Measurements from ENCODE around the gene ABCF2. TPM values are rescaled to one million over a fixed set of nuclear protein-coding genes. Genes with fewer than 3 reads are reported as not detected.

ABCF2 gene
- total and polyA plus RNA-seq, 11 donors, result 15.9 to 58.4 (median 33.0) TPM

- peaks cover 0 to 38% (median 21%) of the 10 kb centered on the region in 12 donors for H3K4me1 ChIP-seq
- H3K36me3 ChIP-seq, result peaks cover 0 to 48% (median 38%) of the 10 kb centered on the region in 9 donors
- DNase-seq, result no peak
- peak overlapping the region in 5 of 12 donors; percentile 86 to 90 (median 88) for H3K27ac ChIP-seq
- 77 to 86% (median 81%) methylated on average over 8 to 9 of the region's 9 CpGs for WGBS, 4 donors
- TF ChIP-seq POLR2A (IDR thresholded peaks at IDR 0.05), result no peak
- TF ChIP-seq CTCF (IDR thresholded peaks at IDR 0.05), result no peak
- ATAC-seq, result no peak
- no peaks in the 10 kb centered on the region for H3K9me3 ChIP-seq
- no peaks in the 10 kb centered on the region for H3K27me3 ChIP-seq
- H3K4me3 ChIP-seq, result peak overlapping the region in 9 of 12 donors; percentile 85 to 98 (median 94)
- intact Hi-C loops (cut with DNase I), result loop anchor here in 2 of 10 donors (2.0 to 5.0 kb wide), 2 partner anchors 47 to 62 kb away; partner anchors contain the start of gene ASB10 (in 1 of the 2)
These were observed 6.8 kb upstream of the ABCF2 start for GRCh38 chr7:151233804-151234203.

- DNase-seq (peak in 2 of 5 donors; percentile 43 to 69), ATAC-seq (peak; percentile 28 to 70 (median 54))
- Histone ChIP-seq H3K27ac (peak overlapping the region; percentile 59 to 90 (median 86)), H3K36me3 (peaks cover 0 to 41% (median 32%) of the 10 kb centered on the region in 9 donors), H3K9me3 (no peaks in the 10 kb centered on the region), H3K4me3 (peak overlapping the region; percentile 85 to 98 (median 96)), H3K4me1 (peaks cover 0 to 38% (median 22%) of the 10 kb centered on the region in 12 donors), H3K27me3 (no peaks in the 10 kb centered on the region)
- no peak for TF ChIP-seq POLR2A (IDR thresholded peaks at IDR 0.05)
- TF ChIP-seq CTCF (IDR thresholded peaks at IDR 0.05), result no peak
- intact Hi-C loops (cut with DNase I), result loop anchor here in 2 of 10 donors (2.0 to 5.0 kb wide), 2 partner anchors 46 to 61 kb away; partner anchors contain the start of gene ASB10 (in 1 of the 2)
- WGBS, 4 donors, result 5 to 23% (median 9%) methylated on average over 12 to 36 of the region's 36 CpGs
These were observed 6.1 kb upstream of the ABCF2 start for GRCh38 chr7:151232917-151233701.

GRCh38 chr7:151232091-151232916 lies 5.3 kb upstream of the ABCF2 start, which contains the start of gene CHPF2:
CHPF2 (plus strand) TSS chr7:151232483; CDS start chr7:151234012, 1,529 bp downstream.
- peak within 1 kb of the TSS; percentile 59 to 90 (median 86) for H3K27ac ChIP-seq
- peaks cover 0 to 42% (median 26%) of the 10 kb centered on the region in 12 donors for H3K4me1 ChIP-seq
- WGBS, 4 donors, result 0 to 1% (median 0%) methylated on average over 38 to 79 of the region's 79 CpGs
- intact Hi-C loops (cut with DNase I), result loop anchor here in 2 of 10 donors (2.0 to 5.0 kb wide), 2 partner anchors 46 to 60 kb away; partner anchors contain the start of gene ASB10 (in 1 of the 2)
- H3K36me3 ChIP-seq, result peaks cover 0 to 33% (median 23%) of the 10 kb centered on the region in 9 donors
- TF ChIP-seq CTCF (IDR thresholded peaks at IDR 0.05) (no peak), POLR2A (IDR thresholded peaks at IDR 0.05) (peak; percentile 70 to 90)
- no peaks in the 10 kb centered on the region for H3K27me3 ChIP-seq
- H3K4me3 ChIP-seq, result peak within 1 kb of the TSS; percentile 85 to 98 (median 96)
- DNase-seq (peak; percentile 93 to 96 (median 96)), ATAC-seq (peak; percentile 89 to 95 (median 94))
- H3K9me3 ChIP-seq, result no peaks in the 10 kb centered on the region

Measured in heart left ventricle (tissue), 16 donors.